CD4-positive, CD25-positive, alpha-beta regulatory T cell (primary cell): ENCODE results near the gene RBFOX1. TPM values are rescaled to one million over a fixed set of nuclear protein-coding genes. Genes with fewer than 3 reads are reported as not detected.

Experiments
- ATAC-seq, 2 donors: fragments of 150-1000 bp; cut with Tn5 transposase; one replicate each; pipeline ENCODE4 v1.10.0; 2021; ENCODE audit warnings: low read depth in 2 of 2, moderate number of reproducible peaks in 2 of 2, moderate library complexity in 1 of 2
- DNase-seq, 3 donors: peaks; one replicate each; pipeline versions ENCODE4 v3.0.0 to v3.0.0-alpha.2; 2012 to 2022; ENCODE audit warnings: mixed read lengths in 1 of 3
- H3K27ac ChIP-seq: one replicate; pipeline ENCODE4 v1.7.0; 2013; ENCODE audit warnings: mild to moderate bottlenecking, low read length; ENCODE audit not compliant: insufficient read depth, poor library complexity, severe bottlenecking
- H3K27me3 ChIP-seq: one replicate; pipeline ENCODE4 v1.7.0; 2013; ENCODE audit warnings: low read length; ENCODE audit not compliant: control insufficient read depth, insufficient read depth
- H3K36me3 ChIP-seq: one replicate; pipeline ENCODE4 v1.7.0; 2013; ENCODE audit warnings: mild to moderate bottlenecking, low read length, moderate library complexity; ENCODE audit not compliant: control insufficient read depth, insufficient read depth
- H3K4me1 ChIP-seq: 2 replicates; pipeline ENCODE4 v1.7.0; 2013; ENCODE audit warnings: mild to moderate bottlenecking, low read length; ENCODE audit not compliant: insufficient read depth, control insufficient read depth, poor library complexity, severe bottlenecking
- H3K4me3 ChIP-seq: one replicate; pipeline ENCODE4 v1.7.0; 2013; ENCODE audit warnings: low read depth, mild to moderate bottlenecking, low read length, moderate library complexity
- H3K9me3 ChIP-seq, 2 experiments: 1 replicate in 1 of 2; 2 replicates in 1 of 2; pipeline ENCODE4 v1.7.0; 2013; ENCODE audit warnings: low read length in 2 of 2, mild to moderate bottlenecking in 1 of 2, moderate library complexity in 1 of 2; ENCODE audit not compliant: control insufficient read depth in 2 of 2
- H3K27ac Mint-ChIP-seq, 3 donors: one replicate each; pipeline ENCODE4 v1.8.0; 2020 to 2022; ENCODE audit warnings: mild to moderate bottlenecking in 3 of 3, mixed read lengths in 3 of 3, moderate library complexity in 2 of 3
- H3K27me3 Mint-ChIP-seq: one replicate; pipeline ENCODE4 v1.8.0; 2022; ENCODE audit warnings: mild to moderate bottlenecking, mixed read lengths
- H3K36me3 Mint-ChIP-seq: one replicate; pipeline ENCODE4 v1.8.0; 2020; ENCODE audit warnings: mixed read lengths
- H3K4me1 Mint-ChIP-seq, 4 donors: one replicate each; pipeline ENCODE4 v1.8.0; 2020 to 2022; ENCODE audit warnings: mixed read lengths in 4 of 4, mild to moderate bottlenecking in 1 of 4
- H3K4me3 Mint-ChIP-seq, 4 donors: one replicate each; pipeline ENCODE4 v1.8.0; 2020 to 2022; ENCODE audit warnings: mild to moderate bottlenecking in 4 of 4, mixed read lengths in 4 of 4, moderate library complexity in 3 of 4
- H3K9me3 Mint-ChIP-seq, 7 donors: one replicate each; pipeline ENCODE4 v1.8.0; 2020 to 2022; ENCODE audit warnings: mixed read lengths in 7 of 7, mild to moderate bottlenecking in 3 of 7, moderate library complexity in 2 of 7
- polyA plus RNA-seq, 4 donors: library from polyadenylated mRNA; unstranded; fragments of 300-500 nt; fragmentation: Illumina TruSeq; gene quantifications; one replicate each; pipeline ENCODE4 v1.2.3, GENCODE V29; 2021
- total RNA-seq: library from RNA; stranded (reverse); gene quantifications from one replicate; pipeline ENCODE4 v1.2.3, GENCODE V29; 2022

The RBFOX1 gene
- total and polyA plus RNA-seq, 5 donors from 2014 or later = not detected

DNA sequence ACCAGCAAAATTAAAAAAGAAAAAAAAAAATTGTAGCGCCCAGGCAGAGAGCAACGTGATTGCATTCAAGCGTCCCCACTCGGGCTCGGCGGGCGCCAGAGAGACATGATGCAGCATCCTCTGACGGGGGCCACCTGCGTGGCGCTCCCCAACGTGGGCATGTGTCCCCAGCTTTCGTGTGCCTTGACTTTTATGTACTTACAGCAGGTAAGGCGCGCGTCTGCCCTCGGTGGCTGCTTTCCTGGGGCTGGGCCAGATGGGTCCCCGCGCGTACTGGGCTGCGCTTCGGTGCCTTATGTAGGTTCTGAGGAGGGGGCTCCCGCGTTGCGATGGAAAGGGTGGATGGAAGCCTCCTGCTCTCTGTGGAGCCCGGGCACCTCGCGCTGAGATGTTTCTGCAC, 28.4 kb upstream of the RBFOX1 start:
- peaks cover 4% of the 10 kb centered on the region for H3K27me3 Mint-ChIP-seq
- peaks cover 0 to 16% (median 7%) of the 10 kb centered on the region in 7 donors for H3K9me3 Mint-ChIP-seq
- Histone ChIP-seq H3K27ac (no peak overlapping the region), H3K4me1 (no peaks in the 10 kb centered on the region), H3K27me3 (no peaks in the 10 kb centered on the region), H3K9me3 (peaks cover 0 to 2% of the 10 kb centered on the region in 2 experiments), H3K4me3 (no peak overlapping the region), H3K36me3 (no peaks in the 10 kb centered on the region)
- H3K36me3 Mint-ChIP-seq = no peaks in the 10 kb centered on the region
- H3K4me3 Mint-ChIP-seq = no peak overlapping the region
- no peak for ATAC-seq
- no peaks in the 10 kb centered on the region for H3K4me1 Mint-ChIP-seq
- H3K27ac Mint-ChIP-seq = no peak overlapping the region
- DNase-seq = no peak

DNA sequence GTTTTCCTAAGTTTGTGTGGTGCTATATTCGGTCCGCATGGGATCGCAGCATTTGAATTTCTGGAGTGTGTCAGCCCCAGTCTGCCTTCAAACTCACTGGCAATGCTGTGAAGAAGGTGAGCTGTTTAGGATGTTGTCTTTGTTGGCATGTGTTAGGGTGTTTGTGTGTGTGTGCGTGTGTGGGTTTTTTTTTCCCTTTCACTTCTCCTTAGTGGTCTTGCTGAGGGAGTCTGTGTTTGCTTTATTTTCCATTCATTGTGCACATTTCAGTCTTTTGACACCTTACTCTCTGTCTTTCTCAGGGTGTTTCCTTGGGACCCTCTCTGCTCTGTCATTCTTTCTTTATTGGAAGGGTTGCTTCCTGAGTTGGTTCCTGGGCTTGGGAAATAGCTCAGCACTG, 27.7 kb upstream of the RBFOX1 start:
- H3K36me3 ChIP-seq = no peaks in the 10 kb centered on the region
- Mint-ChIP-seq H3K4me3 (no peak overlapping the region), H3K27ac (no peak overlapping the region), H3K9me3 (peaks cover 0 to 15% (median 7%) of the 10 kb centered on the region in 7 donors), H3K27me3 (peaks cover 4% of the 10 kb centered on the region), H3K4me1 (no peaks in the 10 kb centered on the region), H3K36me3 (no peaks in the 10 kb centered on the region)
- no peaks in the 10 kb centered on the region for H3K4me1 ChIP-seq
- H3K27me3 ChIP-seq = no peaks in the 10 kb centered on the region
- ATAC-seq (no peak), DNase-seq (no peak)
- no peak overlapping the region for H3K27ac ChIP-seq
- no peak overlapping the region for H3K4me3 ChIP-seq
- H3K9me3 ChIP-seq = peaks cover 0 to 3% of the 10 kb centered on the region in 2 experiments

DNA sequence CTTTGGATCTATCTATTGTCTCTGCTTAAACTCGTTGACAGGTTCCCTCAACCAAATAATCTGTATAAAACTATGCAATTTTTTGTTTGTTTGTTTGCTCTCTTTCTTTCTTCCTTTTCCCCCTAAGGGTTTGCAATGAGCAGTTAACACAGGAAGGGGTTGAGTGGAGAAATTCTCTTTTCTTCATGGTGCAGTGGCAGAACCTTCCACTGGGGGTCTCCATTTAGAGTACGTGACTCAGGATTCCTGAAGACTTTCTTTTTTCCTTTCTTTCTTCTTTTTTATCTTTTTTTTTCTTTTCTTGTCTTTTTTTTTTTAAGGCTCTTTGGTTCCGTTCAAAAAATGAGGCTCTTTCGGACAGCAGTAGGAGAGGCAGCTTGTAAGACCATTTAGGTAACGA, 19.5 kb upstream of the RBFOX1 start:
- Histone ChIP-seq H3K27ac (no peak overlapping the region), H3K4me1 (no peaks in the 10 kb centered on the region), H3K36me3 (no peaks in the 10 kb centered on the region), H3K4me3 (no peak overlapping the region), H3K27me3 (no peaks in the 10 kb centered on the region), H3K9me3 (peaks cover 0 to 8% of the 10 kb centered on the region in 2 experiments)
- no peak overlapping the region for H3K4me3 Mint-ChIP-seq
- H3K27ac Mint-ChIP-seq = no peak overlapping the region
- no peaks in the 10 kb centered on the region for H3K4me1 Mint-ChIP-seq
- peaks cover 0 to 8% (median 2%) of the 10 kb centered on the region in 7 donors for H3K9me3 Mint-ChIP-seq
- H3K36me3 Mint-ChIP-seq = no peaks in the 10 kb centered on the region
- DNase-seq (no peak), ATAC-seq (no peak)
- no peaks in the 10 kb centered on the region for H3K27me3 Mint-ChIP-seq

DNA sequence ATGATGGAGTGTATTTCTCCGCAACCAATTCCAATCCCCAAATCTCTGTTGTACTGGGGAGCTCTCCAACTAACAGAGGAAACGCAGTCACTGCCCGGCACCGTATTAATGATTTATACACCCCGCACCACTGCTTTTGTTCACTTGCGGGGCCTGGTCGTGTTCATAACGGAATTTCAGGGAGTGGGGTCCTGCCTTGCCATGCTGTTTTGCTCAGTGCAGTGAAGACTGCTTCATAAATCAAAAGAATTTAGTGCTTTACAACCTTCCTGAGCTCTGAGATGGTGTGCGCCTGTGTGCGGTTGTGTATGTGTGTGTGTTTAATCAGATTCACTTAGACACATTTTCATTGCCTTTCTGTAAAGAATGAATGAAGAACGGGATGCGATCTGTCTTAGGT, 18.5 kb upstream of the RBFOX1 start:
- Histone ChIP-seq H3K36me3 (no peaks in the 10 kb centered on the region), H3K9me3 (peaks cover 6 to 8% of the 10 kb centered on the region in 2 experiments), H3K4me1 (no peaks in the 10 kb centered on the region), H3K27me3 (no peaks in the 10 kb centered on the region), H3K4me3 (no peak overlapping the region), H3K27ac (no peak overlapping the region)
- H3K27me3 Mint-ChIP-seq = no peaks in the 10 kb centered on the region
- no peaks in the 10 kb centered on the region for H3K36me3 Mint-ChIP-seq
- peaks cover 2 to 7% (median 3%) of the 10 kb centered on the region in 7 donors for H3K9me3 Mint-ChIP-seq
- ATAC-seq (no peak), DNase-seq (no peak)
- no peaks in the 10 kb centered on the region for H3K4me1 Mint-ChIP-seq
- no peak overlapping the region for H3K27ac Mint-ChIP-seq
- no peak overlapping the region for H3K4me3 Mint-ChIP-seq

DNA sequence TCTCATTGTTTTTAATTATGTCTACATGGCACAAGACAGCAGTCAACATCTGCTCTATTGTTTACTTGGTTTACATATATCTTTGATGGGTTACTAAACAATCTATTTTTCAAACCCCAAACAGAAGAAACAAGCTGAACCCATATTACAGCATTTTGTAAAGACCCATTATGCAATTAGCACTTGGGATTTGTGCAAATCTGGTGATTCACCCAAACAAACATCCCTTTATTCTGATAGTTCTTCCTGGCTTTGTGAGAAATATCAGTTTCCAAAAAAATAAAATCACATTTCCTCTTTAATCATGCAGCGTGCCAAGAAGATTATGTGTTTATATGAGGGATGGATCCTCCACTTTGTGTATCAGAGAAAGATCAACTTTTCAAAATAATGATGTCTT, 16.8 kb upstream of the RBFOX1 start:
- ATAC-seq (no peak), DNase-seq (no peak)
- Mint-ChIP-seq H3K9me3 (peaks cover 0 to 16% (median 6%) of the 10 kb centered on the region in 7 donors), H3K4me3 (no peak overlapping the region), H3K27ac (no peak overlapping the region), H3K36me3 (no peaks in the 10 kb centered on the region), H3K4me1 (no peaks in the 10 kb centered on the region), H3K27me3 (no peaks in the 10 kb centered on the region)
- H3K27ac ChIP-seq = no peak overlapping the region
- H3K4me1 ChIP-seq = no peaks in the 10 kb centered on the region
- no peak overlapping the region for H3K4me3 ChIP-seq
- no peaks in the 10 kb centered on the region for H3K36me3 ChIP-seq
- peaks cover 5 to 6% of the 10 kb centered on the region in 2 experiments for H3K9me3 ChIP-seq
- H3K27me3 ChIP-seq = no peaks in the 10 kb centered on the region

DNA sequence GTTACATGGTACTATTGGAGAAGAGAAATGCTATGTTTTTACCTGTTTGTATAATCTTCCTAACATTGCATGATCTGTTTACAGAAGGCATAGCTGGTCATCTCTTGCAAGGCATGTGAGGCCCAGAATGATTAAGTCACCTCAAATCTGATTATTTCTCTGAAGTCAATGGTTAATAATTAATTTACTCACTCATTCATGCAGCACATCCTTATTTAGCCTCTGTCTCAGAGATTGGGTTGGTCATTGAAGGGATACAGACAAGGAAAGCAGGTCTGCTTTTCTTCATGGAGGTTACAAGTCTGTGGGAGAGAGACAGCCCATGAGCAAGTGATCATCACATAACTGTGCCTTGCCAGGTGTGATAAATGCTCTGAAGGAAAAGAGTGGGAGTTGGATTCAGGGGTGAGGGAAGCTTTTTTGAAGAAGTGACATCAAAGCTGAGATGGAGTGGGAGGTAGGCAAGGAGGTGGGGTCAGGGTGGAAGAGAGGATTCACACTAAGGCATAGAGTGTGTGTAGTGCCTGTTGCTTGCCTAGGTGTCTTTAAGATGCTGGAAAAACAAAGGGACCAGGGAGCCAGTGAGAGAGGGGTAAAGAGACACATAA, 16.3 kb upstream of the RBFOX1 start:
- no peak for DNase-seq
- peaks cover 0 to 15% (median 6%) of the 10 kb centered on the region in 7 donors for H3K9me3 Mint-ChIP-seq

DNA sequence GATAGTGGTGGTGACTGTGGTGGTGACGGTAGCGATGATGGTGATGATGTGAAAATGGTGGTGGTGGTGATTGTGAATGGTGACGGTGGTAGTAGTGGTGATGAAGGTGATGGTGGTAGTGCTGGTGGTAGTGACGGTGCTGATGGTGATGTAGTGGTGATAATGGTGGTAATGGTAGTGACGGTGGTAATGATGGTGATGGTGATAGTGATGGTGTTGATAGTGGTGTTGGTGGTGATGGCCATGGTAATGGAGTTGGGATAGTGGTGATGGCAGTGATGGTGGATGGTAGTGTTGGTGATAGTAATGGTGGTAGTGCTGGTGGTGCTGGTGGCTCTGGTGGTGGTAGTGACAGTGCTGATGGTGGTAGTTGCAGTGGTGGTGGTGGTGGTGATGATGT, 14.7 kb upstream of the RBFOX1 start:
- DNase-seq (no peak), ATAC-seq (no peak)
- Mint-ChIP-seq H3K36me3 (no peaks in the 10 kb centered on the region), H3K27me3 (no peaks in the 10 kb centered on the region), H3K9me3 (peaks cover 2 to 13% (median 6%) of the 10 kb centered on the region in 7 donors), H3K27ac (no peak overlapping the region), H3K4me3 (no peak overlapping the region), H3K4me1 (no peaks in the 10 kb centered on the region)
- H3K36me3 ChIP-seq = no peaks in the 10 kb centered on the region
- H3K9me3 ChIP-seq = peaks cover 5 to 14% of the 10 kb centered on the region in 2 experiments
- no peak overlapping the region for H3K27ac ChIP-seq
- H3K27me3 ChIP-seq = no peaks in the 10 kb centered on the region
- H3K4me3 ChIP-seq = no peak overlapping the region
- no peaks in the 10 kb centered on the region for H3K4me1 ChIP-seq

More for the DNA sequence above, 16.3 kb upstream of the RBFOX1 start:
- Histone ChIP-seq H3K36me3 (no peaks in the 10 kb centered on the region), H3K4me1 (no peaks in the 10 kb centered on the region), H3K9me3 (peaks cover 5 to 6% of the 10 kb centered on the region in 2 experiments), H3K27ac (no peak overlapping the region), H3K4me3 (no peak overlapping the region), H3K27me3 (no peaks in the 10 kb centered on the region)
- no peak for ATAC-seq
- no peak overlapping the region for H3K27ac Mint-ChIP-seq
- H3K36me3 Mint-ChIP-seq = no peaks in the 10 kb centered on the region
- H3K4me3 Mint-ChIP-seq = no peak overlapping the region
- H3K4me1 Mint-ChIP-seq = no peaks in the 10 kb centered on the region
- no peaks in the 10 kb centered on the region for H3K27me3 Mint-ChIP-seq

DNA sequence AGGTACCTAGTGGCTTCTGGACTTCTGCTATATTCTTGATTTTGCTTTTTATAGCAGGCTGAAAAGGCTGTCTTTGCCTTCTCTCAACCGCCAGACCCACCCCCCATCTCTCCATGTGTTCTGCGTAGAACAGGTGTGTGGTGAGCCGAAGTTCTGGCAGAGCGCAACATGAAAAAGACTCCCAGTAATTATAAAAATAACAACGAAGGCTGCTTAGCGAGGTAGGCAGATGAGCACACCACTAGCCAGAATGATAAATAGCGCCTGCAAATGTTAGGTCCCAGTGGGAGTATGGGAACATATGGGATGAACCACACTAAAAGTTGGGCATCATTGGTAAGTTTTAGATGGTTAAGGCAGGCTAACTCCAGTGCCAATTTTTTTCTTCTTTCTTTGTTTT, 14.0 kb upstream of the RBFOX1 start:
- DNase-seq (no peak), ATAC-seq (no peak)
- Mint-ChIP-seq H3K4me1 (no peaks in the 10 kb centered on the region), H3K36me3 (no peaks in the 10 kb centered on the region), H3K27ac (no peak overlapping the region), H3K4me3 (no peak overlapping the region), H3K27me3 (no peaks in the 10 kb centered on the region), H3K9me3 (peaks cover 2 to 16% (median 8%) of the 10 kb centered on the region in 7 donors)
- Histone ChIP-seq H3K4me1 (no peaks in the 10 kb centered on the region), H3K4me3 (no peak overlapping the region), H3K9me3 (peaks cover 5 to 16% of the 10 kb centered on the region in 2 experiments), H3K27me3 (no peaks in the 10 kb centered on the region), H3K36me3 (no peaks in the 10 kb centered on the region), H3K27ac (no peak overlapping the region)
